GM21723 (cell line): ENCODE measurements around the gene PALLD.
"Not testable (repeated sequence)": the region's sequence is repeated elsewhere in the genome, so short reads cannot be mapped to it uniquely, and the experiment has no call there.

ENCODE experiments used
- ATAC-seq: cut with Tn5 transposase; IDR thresholded peaks from one replicate; pipeline ENCODE4 v1.9.1; 2021; ENCODE audit warnings: mild to moderate bottlenecking, moderate library complexity; ENCODE audit not compliant: unreplicated experiment

PALLD gene

GRCh38 chr4:168777277-168777965 is 280.6 kb downstream of the PALLD start:
- no peak for ATAC-seq

- no peak for ATAC-seq
Observed at GRCh38 chr4:168781341-168781740, 284.5 kb downstream of the PALLD start.

GRCh38 chr4:168781926-168782325 is 285.1 kb downstream of the PALLD start:
- no peak for ATAC-seq

GRCh38 chr4:168782439-168782838 is 285.6 kb downstream of the PALLD start:
- no peak for ATAC-seq

GRCh38 chr4:168784786-168785461 is 288.1 kb downstream of the PALLD start:
- ATAC-seq, result no peak

- no peak for ATAC-seq
Observed at GRCh38 chr4:168787334-168787733, 290.5 kb downstream of the PALLD start.

- ATAC-seq, result no peak
Observed at GRCh38 chr4:168787801-168788595, 291.1 kb downstream of the PALLD start.

- no peak for ATAC-seq
Observed at GRCh38 chr4:168790898-168791297, 294.0 kb downstream of the PALLD start.

GRCh38 chr4:168791376-168791775 is 294.5 kb downstream of the PALLD start:
- ATAC-seq, result no peak

- ATAC-seq, result no peak
Observed at GRCh38 chr4:168793542-168793941, 296.7 kb downstream of the PALLD start.

GRCh38 chr4:168794092-168794707 is 297.3 kb downstream of the PALLD start:
- ATAC-seq, result no peak

- ATAC-seq, result no peak
Observed at GRCh38 chr4:168794881-168795280, 298.0 kb downstream of the PALLD start.

- ATAC-seq, result no peak
Observed at GRCh38 chr4:168795346-168795745, 298.5 kb downstream of the PALLD start.

GRCh38 chr4:168796362-168797106 is 299.7 kb downstream of the PALLD start:
- no peak for ATAC-seq

- ATAC-seq, result no peak
Observed at GRCh38 chr4:168797194-168797593, 300.3 kb downstream of the PALLD start.

- ATAC-seq, result no peak
Observed at GRCh38 chr4:168797738-168798375, 301.0 kb downstream of the PALLD start.

GRCh38 chr4:168800926-168801325 is 304.1 kb downstream of the PALLD start:
- ATAC-seq, result no peak

- ATAC-seq, result no peak
Observed at GRCh38 chr4:168802222-168802621, 305.4 kb downstream of the PALLD start.

GRCh38 chr4:168803052-168803451 is 306.2 kb downstream of the PALLD start:
- not testable (repeated sequence) for ATAC-seq

- ATAC-seq, result no peak
Observed at GRCh38 chr4:168803732-168804131, 306.9 kb downstream of the PALLD start.
